ENCODE data around the gene GSDME.

The GSDME gene

DNA sequence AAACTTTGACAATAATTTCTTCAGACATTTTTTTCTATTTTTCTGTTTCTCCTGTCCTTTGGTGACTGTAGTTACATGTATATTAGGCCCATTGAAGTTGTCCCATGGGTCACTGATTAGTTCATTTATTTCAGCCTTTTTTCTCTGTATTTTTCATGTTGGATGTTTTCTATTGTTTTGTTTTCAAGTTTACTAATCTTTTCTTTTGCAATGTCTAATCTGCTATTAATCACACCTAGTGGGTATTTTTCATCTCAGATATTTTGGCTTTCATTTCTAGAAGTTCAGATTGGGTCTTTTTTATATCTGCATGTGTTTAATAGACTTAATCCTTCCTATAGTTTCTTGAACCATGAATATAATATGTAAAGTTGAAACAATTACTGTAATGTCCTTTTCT is 99.3 kb downstream of the GSDME start:
- no peaks in the 10 kb centered on the region for H3K9me3 ChIP-seq
- no peaks in the 10 kb centered on the region for H3K27me3 ChIP-seq
- TF ChIP-seq, protein P1, sequence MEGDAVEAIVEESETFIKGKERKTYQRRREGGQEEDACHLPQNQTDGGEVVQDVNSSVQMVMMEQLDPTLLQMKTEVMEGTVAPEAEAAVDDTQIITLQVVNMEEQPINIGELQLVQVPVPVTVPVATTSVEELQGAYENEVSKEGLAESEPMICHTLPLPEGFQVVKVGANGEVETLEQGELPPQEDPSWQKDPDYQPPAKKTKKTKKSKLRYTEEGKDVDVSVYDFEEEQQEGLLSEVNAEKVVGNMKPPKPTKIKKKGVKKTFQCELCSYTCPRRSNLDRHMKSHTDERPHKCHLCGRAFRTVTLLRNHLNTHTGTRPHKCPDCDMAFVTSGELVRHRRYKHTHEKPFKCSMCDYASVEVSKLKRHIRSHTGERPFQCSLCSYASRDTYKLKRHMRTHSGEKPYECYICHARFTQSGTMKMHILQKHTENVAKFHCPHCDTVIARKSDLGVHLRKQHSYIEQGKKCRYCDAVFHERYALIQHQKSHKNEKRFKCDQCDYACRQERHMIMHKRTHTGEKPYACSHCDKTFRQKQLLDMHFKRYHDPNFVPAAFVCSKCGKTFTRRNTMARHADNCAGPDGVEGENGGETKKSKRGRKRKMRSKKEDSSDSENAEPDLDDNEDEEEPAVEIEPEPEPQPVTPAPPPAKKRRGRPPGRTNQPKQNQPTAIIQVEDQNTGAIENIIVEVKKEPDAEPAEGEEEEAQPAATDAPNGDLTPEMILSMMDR (IDR thresholded peaks at IDR 0.05; ENCODE audit: low read depth, low read length) = no peak
- peaks cover 3% of the 10 kb centered on the region; the same call in 1 of the 2 replicates for H3K36me3 ChIP-seq
- no peak overlapping the region for H3K4me3 ChIP-seq (ENCODE audit: low read depth, low read length)
- DNase-seq = no peak
- H3K4me1 ChIP-seq = no peaks in the 10 kb centered on the region

DNA sequence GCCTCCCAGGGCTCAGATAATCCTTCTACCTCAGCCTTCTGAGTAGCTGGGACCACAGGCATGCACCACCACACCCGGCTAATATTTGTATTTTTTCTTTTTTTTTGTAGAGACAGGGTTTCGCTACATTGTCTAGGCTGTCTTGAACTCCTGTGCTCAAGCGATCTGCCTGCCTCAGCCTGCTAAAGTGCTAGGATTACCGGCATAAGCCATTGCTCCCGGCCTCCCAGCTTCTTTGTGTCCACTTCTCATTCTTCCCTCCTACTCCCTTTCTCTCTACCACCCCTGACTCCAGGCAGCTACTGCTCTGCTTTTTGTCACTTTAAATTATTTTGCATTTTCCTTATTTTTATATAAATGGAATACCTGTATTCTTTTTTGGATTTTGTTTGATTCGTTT is 100.7 kb downstream of the GSDME start:
- Histone ChIP-seq H3K36me3 (peaks cover 3% of the 10 kb centered on the region; the same call in 1 of the 2 replicates), H3K4me1 (no peaks in the 10 kb centered on the region), H3K4me3 (ENCODE audit: low read depth, low read length) (no peak overlapping the region), H3K9me3 (no peaks in the 10 kb centered on the region), H3K27me3 (no peaks in the 10 kb centered on the region)
- TF ChIP-seq, protein P1 (IDR thresholded peaks at IDR 0.05; ENCODE audit: low read depth, low read length) = no peak
- no peak for DNase-seq

DNA sequence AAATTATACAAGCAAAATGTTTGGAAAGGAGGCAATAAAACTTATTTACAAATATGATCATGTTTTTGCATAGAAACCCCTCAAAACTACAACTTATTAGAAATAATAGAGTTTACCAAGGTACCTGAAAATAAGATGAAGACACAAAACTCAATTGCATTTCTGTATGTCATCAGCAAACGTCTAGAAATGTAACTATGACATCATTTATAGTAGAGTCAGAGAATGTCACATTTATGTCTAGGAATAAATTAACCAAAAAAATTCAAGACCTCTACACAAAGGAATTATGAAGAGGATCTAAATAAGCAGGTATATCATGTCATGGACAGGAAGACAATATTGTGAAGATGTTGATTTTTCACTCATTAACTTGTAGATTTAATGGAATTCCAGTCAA is 103.0 kb downstream of the GSDME start:
- no peaks in the 10 kb centered on the region for H3K4me1 ChIP-seq
- no peaks in the 10 kb centered on the region for H3K9me3 ChIP-seq
- peaks cover 3% of the 10 kb centered on the region; the same call in 1 of the 2 replicates for H3K36me3 ChIP-seq
- no peak overlapping the region for H3K4me3 ChIP-seq (ENCODE audit: low read depth, low read length)
- DNase-seq = no peak
- no peaks in the 10 kb centered on the region for H3K27me3 ChIP-seq
- TF ChIP-seq, protein P1 (IDR thresholded peaks at IDR 0.05; ENCODE audit: low read depth, low read length) = no peak

DNA sequence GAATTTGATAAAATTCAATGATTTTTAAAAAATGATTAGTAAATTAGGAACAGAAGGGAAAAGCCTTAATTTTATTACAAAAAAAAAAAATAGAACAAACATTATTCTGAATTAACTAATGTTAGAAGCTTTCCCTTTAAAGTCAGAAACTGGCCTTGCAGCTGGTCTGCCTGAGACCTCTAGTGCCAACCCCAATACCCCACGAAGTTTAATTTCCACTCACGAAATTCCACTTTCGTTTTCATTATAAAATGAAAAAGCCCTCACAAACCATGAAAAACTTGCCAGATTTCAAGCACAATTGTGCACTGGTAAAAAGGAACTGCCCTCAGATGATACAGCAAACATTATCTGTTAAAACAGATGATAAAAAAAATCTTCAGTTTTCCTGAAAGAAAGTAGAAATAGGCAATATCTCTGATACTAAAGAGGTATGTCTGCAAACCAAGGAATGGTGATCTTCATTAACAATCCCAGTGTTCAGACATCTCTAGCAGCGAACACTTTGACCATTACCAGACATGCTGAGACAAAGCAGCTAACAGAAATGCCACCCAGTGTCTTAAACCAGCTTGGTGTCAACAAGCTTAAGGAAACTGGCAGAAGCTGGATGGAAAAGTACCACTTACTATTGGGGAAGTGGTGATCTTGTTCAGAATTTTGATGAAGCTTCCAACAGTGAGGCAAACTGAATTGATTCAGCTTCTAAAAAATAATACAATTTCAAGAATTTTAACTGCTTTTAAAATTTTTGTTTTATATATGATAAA is 103.8 kb downstream of the GSDME start:
- no peak for DNase-seq
- TF ChIP-seq, protein P1 (IDR thresholded peaks at IDR 0.05; ENCODE audit: low read depth, low read length) = no peak
- Histone ChIP-seq H3K36me3 (no peaks in the 10 kb centered on the region), H3K4me1 (no peaks in the 10 kb centered on the region), H3K9me3 (no peaks in the 10 kb centered on the region), H3K4me3 (ENCODE audit: low read depth, low read length) (no peak overlapping the region), H3K27me3 (no peaks in the 10 kb centered on the region)

DNA sequence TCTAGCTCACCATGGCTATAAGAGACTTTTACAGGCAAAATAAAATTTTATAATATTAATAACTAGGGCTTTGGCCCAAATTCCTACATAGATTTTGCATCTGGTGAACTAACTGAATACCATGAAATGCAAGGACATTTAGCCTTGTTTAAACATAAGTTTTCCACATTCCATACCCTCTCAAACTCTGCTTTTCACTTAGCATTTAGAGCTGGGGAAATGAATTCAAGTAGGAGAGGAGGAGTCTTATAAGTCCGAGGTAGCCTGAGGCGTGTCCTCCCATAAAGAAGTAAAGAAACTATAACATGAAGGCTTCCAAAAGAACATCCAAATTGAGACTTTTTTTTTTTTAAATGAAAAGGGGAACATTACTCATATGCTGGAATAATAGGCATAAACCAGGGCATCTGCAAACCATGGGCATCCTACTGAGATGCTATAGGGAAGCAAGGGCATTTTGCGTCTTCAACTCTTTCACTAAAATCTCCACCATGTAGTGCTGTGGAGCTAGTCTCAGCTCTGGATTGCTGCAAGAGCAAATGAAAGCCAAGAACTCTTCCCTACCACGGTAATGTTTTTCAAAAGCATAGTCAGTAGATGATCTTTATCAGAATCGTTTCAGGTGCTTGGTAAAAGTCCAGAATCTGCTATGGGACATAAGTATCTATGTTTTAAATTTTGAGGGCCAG is 104.9 kb downstream of the GSDME start:
- no peaks in the 10 kb centered on the region for H3K27me3 ChIP-seq
- H3K9me3 ChIP-seq = no peaks in the 10 kb centered on the region
- DNase-seq = no peak
- TF ChIP-seq, protein P1 (IDR thresholded peaks at IDR 0.05; ENCODE audit: low read depth, low read length) = no peak
- H3K36me3 ChIP-seq = no peaks in the 10 kb centered on the region
- no peak overlapping the region for H3K4me3 ChIP-seq (ENCODE audit: low read depth, low read length)
- H3K4me1 ChIP-seq = no peaks in the 10 kb centered on the region
